HG03280 (cell line): ENCODE results near the gene NEIL3.

Source experiments
- ATAC-seq: cut with Tn5 transposase; IDR thresholded peaks from one replicate; pipeline ENCODE4 v1.9.1; 2021; ENCODE audit warnings: mild to moderate bottlenecking, moderate library complexity; ENCODE audit not compliant: unreplicated experiment

Gene NEIL3

DNA sequence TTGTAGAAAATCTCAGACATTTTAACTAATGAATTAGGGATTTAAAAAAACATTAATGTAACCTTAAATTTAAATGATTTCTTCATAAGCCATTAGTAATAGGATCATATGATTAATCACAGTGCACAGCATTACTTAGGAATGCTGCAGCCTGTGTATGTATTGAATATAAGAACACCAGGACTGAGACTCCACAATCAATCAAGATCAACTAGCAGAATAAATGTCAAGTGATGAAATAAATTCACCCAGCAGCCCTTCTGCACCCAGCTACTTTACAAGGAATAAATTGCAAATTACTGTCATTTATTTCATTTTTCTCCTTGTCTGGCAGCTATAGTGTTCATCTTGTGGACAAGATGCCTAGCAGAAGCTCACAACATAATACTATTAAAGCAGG lies 46.5 kb downstream of the NEIL3 start:
- ATAC-seq, result no peak

DNA sequence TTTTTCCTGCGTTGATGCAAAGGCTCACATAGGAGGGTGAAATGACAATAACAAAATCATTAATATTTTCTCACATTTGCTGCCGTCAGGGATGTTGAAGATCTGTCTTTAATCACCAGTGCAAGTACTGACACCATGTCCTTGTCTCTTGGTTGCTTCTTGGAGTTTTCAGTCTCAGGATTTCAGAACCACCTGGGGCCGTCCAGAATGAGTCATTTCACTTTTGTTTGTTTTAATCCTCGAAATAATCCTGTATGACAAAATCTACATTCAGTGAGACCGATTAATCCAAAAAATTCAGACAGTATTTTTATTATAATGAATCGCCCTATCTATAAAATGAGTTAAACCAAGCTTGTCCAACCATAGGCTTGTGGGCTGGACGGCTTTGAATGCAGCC lies 47.2 kb downstream of the NEIL3 start:
- ATAC-seq, result no peak

DNA sequence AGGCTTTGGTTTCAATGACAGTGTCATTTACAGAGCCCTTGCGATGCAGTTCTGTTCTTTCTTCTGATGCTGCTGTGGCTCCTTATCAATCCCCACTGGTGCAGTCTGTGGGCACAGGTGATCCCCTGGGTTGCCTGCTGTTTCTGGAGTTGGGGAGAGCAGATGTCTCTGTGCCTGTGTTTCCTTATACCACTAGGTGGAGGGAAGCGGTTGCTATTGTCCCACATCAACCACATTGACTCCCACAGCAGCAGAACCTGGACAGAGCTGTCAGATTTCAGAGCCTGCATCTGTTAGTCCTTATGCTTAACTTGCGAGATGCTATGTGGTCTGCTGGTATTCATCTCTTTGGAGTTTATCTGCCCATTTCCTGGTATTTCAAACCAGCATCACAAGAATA lies 57.7 kb downstream of the NEIL3 start:
- no peak for ATAC-seq

DNA sequence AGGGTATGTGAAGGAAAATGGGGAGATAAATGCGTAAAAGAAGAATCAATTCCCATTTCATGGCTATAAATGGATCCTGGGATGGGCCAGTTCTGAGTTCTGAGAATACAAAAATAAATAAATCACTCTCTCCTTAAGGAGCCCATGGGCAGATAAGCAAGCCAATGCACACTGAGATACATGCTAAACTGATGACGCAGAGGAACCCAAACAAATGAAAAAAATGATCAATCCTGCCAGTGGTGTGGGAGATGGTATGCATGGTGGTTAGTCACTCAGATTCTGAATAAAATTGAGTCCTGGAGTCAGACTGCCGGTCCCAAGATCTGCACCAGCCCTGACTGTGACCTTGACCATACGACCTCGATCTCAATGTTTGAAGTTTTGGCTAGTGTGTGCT lies 59.7 kb downstream of the NEIL3 start:
- ATAC-seq, result no peak

DNA sequence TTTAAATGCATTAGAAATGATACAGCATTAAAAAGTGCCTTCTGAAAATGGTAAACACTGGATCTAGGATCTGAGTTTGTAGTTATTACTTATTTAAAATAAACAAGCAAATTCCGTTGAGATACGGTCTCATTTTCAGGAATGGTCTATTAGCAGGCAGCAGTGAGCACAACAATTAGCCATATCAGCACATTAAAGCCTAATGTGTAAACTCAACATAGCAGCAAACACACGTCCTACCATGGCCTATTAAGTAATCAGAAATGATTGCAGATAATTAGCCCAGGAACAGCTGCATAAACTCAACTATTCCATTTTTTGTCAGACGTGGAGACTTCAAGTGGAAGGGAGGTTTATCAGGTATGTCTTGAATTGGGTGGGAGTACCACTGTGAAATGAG lies 61.8 kb downstream of the NEIL3 start:
- ATAC-seq, result no peak

DNA sequence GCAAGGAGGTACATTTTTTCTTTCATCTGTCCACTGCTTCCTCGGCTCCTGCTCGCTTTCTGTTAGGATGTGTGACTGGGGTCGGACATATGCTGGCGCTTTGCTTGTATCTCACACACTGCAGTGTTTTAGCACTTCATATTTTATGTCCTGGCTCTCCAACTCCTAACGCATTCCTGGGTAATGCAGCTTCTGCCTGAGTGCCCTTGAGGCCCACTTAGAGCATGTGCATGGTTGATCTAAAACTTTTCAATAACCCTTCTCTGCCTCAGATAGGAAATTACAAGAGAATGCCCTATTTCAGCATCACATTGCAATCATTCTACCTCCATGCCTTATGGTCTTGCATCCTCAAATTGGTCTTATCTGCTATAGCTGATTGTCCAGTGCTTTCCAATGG lies 65.3 kb downstream of the NEIL3 start:
- no peak for ATAC-seq

DNA sequence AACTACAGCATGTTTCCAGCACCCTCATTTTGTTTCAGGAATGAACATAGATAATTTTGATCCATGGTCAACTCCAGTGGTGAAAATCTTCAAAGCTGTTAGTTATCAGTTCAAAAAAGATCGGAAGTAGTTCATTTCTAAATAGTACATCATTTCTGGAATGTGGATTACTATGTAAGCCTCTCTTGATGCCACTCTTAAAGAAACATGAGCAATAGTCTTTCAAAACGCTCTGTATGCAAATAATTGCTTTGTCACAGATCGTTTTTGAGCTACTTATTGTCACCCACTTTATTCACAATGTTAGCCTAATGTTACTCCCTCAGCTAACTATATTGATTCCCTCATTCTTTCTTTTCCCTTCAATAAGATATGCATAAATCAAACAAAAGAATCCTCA lies 65.7 kb downstream of the NEIL3 start:
- no peak for ATAC-seq

DNA sequence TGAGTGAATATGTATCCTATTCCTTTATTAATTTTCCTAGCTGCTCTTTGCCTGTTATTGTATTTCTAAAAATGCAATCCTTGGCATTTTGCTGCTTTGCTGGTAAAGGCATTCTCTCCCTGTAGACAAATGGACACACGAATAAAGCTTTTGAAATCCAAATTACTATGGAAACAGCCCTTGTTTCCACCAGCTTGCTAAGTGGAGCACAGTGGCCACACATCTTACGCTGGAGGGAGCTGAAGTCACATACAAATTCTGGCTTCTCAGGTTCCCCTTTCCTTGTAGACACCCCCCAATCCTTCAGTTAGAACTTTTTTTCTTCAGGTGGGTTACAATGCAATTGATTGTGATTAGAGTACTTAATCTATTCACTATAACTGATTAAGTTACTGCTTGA lies 66.3 kb downstream of the NEIL3 start:
- ATAC-seq, result no peak

DNA sequence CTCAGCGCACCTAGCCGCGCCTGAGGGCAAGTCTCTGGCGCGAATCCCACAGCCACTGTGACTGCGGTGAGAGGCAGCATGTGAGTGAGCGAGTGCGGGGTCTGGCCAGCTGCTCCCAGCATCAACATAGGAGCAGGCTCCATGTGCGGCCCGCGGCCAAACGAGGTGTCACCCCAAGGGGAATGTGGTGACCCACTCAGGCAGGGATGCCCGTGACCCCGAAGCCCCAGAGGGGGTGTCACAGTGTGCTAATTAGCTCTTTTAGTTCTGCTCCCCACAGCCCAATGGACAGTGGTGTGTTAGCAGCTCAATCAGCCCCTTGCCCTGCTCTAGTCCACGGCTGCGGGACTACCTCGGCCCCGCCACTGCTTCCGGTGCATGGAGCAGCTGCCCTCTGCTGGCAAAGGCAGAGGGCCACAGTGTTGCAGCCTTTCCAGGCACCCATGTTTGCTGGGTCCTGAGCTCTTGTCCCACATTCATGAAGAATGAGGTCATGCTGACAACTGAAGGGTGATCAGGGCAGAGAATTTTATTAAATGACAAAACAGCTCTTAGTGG lies 71.1 kb downstream of the NEIL3 start:
- ATAC-seq, result no peak

DNA sequence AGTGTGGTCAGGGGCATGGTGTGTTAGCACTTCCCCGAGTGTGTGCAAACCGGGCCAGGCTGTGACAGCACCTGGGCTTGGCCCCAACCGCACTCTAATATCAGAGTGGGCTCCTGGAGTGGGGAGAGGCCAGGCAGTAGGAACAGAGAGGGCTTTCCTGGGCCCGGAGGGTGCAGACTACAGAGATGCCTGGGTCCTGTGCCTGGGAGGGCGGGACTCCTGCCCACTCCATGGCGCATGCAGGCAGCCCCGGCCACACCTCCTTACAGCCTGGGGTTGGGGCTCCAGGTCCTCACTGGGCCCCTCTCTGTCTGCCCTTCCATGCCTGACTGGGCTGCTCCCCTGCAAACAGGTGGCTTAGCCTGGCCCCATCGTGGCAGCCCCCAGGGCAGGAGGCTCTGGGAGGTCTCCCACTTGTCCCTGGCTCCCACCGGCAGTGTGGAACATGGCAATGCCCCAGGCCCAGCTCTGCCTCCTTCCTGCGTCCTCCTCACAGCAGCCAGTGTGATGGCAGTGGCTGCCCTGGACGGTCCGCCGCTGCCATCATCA lies 72.2 kb downstream of the NEIL3 start:
- ATAC-seq, result no peak

DNA sequence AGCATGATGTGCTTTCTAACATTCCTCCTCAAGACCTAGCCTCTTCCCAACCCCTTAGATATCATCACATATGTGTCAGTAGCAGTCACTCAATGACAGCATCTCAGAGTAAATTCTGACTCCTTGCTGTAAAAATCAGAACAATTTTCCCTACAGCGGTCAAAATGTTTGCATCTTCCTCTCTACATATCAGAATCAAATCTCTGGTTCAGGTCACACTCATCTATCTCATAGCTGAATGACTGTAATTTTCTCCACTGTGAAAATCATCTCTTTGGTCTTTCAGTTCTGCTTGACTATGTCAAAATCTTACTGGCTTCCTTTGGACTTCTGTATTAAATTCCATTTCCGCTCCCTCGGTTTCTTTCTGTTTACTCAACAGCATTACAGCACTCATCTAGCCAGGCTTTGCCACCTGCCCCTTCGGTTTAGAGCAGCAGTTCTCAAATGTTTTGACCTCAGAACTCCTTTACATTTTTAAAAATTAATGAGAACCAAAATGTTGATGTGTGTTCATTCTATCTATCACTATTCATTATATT lies 75.3 kb downstream of the NEIL3 start:
- ATAC-seq, result no peak

DNA sequence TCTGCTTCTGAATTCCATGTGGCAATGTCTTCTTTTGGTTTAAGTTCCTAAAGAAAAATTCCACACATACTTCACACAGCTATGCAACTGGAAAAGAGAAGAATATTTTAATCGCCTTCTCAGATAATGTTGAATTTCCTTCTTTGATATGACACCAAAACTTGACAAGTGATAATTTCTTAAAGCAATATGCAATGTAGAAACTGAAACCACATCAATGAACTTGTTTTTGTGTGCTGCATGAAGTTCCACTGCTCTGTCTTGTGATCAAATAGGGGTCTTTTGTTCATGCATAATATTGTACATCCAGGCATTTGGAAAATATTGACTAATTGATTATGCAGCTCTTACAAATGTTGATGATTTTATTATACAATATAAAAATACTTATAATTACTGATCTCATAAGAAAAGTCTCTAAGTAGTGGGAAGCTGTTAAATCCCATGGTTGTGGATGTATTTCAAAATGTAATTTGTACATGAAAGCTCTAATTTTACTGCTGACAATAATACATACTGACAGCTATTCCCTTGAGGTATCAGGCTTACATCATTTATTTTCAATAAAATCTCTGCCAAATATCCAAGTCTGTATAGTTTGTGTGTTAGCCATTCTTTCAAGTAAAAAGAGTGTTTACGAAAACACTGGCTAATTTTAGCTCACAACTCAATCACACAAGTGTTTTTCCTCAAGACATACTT lies 76.1 kb downstream of the NEIL3 start:
- ATAC-seq, result no peak

DNA sequence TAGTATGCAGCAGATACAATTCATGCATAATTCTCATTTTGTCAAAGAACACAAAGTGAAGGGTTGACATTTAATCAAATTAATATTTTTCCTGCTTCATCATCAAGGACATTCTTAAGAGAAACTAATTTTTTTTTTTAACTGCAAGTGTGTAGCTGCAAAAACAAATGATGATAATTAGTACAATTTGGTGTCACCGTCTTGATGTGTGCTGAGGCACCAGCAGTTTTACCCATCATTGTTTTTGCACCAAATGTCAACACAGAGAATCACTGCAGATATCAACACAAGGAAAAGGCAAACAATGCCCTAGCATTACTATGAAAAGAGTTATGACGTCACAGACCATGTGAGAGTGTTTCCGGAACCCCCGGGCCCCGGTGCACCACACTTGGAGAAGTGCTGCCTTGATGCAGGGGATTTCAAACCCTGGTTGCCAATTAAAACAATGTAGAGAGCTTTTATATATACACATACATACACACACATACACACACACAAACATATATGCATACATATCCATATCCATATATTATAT lies 76.7 kb downstream of the NEIL3 start:
- ATAC-seq, result no peak

DNA sequence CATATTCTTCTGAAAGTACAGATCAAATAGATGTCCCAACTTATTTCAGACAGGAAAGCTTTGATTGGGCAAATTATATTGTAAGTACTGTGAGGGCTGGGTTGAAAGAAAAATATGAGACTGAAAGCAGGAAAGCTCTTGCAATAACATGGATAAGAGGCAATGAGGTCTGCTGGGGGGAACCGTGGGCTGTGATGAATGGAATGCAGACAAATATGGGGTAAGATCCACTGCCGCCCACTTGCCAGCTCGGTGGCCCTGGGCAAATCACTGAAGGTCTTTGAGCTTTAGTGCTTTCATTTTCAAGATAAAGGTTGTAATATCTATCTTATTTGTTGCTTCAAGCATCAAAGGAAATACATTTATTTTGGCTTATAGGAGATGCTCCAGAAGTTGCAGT lies 81.6 kb downstream of the NEIL3 start:
- no peak for ATAC-seq

DNA sequence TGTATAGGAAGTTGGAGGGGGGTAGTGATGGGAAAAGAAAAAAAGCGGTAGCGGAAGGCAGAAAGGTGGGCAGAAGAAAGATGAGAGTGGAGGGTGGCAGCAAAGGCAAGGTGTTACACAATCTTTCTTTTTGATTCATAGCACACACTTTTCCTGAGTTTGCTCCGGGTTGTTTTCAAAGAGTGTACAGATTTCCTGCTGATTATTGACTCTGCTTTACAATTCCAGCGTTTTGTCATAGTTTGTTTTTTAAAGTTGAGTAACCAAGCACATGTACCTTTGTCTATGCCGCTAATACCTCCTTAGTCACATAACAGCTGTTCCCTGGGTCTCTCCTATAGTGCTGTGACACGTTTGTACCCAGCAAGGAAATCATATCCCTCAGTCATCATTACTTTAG lies 82.3 kb downstream of the NEIL3 start:
- ATAC-seq, result no peak

DNA sequence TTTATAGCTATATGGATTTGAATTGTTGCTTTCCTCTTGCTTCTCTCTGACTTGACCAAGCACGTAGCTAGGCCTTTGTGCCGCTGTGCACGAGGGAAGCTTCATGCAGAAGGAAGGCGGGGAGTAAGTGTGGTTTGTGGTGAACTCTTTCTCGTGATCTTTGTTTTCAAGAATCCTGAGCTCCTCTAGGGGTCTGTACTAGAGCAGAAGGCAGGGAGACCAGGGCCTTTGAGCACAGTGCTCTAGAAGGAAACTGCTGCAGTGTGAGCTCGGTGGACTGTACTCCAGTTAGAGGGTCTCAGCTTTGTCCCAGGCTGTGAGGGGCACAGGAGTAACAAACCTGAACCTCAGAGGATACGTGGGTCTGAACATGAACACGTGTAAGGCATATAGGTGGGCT lies 83.6 kb downstream of the NEIL3 start:
- no peak for ATAC-seq

DNA sequence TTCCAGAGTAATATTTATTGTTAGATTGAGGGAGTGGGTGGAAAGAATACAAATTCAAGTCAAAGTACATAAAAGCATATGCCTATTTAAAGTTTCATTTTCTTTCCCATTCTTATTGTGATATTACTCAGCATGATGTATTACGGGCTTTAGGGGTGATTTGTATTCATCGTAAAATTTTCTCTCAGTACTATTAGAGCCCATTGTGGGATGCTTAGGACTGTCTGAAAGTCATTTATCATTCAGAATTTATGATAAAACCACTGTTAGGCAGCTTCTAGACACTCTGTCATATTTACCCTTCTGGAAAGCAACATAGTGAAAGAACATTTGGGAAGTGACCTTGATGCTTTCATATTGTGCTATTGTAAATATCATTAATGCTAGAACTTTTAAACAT lies 86.7 kb downstream of the NEIL3 start:
- ATAC-seq, result no peak

DNA sequence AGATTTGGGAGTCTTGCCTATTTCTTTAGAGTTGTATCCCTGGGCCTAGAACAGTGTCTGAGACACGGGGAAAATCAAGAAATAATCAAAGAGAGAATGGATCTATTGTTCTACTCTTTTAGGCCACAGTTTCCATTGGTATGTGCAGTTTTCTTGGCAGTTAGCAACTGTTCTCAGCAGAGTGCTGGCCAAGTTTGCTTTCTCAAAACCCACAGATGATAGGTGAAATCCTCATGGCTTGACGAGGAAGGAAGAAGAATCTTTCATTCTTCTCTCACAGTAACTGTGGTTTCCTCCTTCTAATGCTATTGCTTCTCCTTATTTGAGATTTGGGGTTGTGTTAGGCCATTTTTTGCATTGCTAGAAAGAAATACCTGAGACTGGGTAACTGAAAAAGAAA lies 90.4 kb downstream of the NEIL3 start:
- ATAC-seq, result no peak

DNA sequence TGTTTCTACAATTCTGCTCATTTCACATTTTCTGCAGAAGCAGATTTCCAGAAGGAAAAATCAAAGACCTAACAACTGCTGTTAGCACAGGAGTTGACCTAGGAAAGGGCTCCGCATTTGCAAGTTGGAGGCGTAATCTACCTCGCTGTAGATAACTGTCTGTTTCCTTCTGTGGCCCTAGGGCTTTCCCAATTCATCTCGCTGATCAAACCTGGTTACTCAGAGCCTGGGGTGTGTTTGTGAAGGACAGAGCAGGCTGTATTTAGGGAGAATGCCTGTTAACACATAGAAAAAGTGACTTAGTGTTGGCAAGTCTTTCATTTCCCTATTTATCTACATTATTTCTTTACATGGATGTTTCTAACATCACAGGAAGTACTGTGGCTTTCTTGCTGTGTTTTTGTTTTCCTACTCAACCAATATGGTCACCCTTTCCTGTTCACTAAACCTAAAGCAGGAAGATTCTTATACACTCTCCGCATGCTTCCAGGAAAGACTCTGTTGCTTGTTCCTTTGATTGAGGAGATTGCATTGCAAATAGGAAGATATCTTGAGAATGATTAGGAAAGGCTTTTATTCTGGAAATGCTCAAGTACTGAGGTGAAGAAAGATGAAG lies 92.1 kb downstream of the NEIL3 start:
- ATAC-seq, result no peak

DNA sequence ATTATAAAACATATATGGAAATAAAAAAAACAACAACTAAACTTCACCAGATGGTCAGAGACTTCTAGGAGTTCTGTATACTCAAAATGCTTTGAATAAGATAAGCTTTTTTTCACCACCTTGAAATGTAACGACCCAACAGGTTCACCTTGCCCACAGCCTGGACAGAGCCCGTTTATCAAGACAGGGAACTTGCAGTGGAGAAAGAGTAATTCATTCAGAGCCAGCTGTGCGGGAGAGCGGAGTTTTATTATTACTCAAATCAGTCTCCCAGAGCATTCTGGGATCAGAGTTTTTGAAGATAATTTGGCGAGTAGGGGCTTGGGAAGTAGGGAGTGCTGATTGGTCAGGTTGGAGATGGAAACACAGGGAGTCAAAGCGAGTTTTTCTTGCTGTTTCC lies 94.1 kb downstream of the NEIL3 start:
- ATAC-seq, result no peak

DNA sequence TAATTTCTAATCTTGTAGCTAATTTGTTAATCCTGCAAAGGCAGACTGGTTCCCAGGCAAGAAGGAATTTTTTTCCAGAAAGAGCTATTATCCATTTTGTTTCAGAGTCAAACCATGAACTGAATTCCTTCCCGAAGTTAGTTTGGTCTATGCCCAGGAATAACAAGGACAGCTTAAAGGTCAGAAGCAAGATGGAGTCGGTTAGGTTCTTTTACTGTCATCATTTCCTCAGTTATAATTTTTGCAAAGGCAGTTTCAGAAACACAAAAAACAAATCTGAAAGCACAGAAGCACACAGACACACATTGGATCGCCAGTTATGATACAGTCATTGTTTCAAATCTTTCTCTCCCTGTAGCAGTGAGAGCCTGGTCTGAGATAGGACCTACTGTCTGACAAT lies 94.7 kb downstream of the NEIL3 start:
- ATAC-seq, result no peak

DNA sequence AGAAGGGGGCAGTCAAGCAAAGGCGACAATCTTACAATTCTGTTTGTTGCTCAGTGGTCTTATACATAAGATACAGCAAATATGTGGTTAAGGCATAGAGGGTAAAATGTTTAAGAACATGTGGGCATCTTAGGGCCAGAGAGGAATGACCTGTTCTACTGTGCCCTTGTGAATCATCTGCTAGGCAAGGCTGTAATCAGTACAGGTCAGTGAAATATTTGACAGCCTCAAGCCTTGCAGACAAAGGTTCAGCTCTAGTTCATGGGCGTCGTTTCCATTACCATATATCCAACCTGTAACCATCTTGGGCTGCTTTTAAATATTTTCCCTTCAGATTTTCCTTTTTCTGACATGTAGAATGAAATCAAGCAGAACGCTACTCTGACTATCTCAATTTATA lies 95.3 kb downstream of the NEIL3 start:
- no peak for ATAC-seq
